GM23338 (cell line): ENCODE results near the gene ADRA1B. TPM values are rescaled to one million over a fixed set of nuclear protein-coding genes. Genes with fewer than 3 reads are reported as not detected.

Source experiments
- ATAC-seq: fragments of 200-7000 bp; cut with Tn5 transposase; 3 replicates; pipeline ENCODE4 v1.9.1; 2020
- DNase-seq: peaks from one replicate; pipeline ENCODE4 v3.0.0-alpha.2; 2015; ENCODE audit warnings: low spot score
- H2AFZ ChIP-seq: fragments of 200-600 bp; sonication (generic); 2 replicates; pipeline ENCODE4 v1.8.0; 2016; ENCODE audit warnings: antibody characterized with exemption, mild to moderate bottlenecking, moderate library complexity
- H3F3A ChIP-seq: fragments of 200-600 bp; sonication (generic); replicated peaks from 2 replicates; pipeline ENCODE4 v1.8.0; 2017; ENCODE audit warnings: antibody characterized with exemption, mixed run types, low read depth
- H3K27ac ChIP-seq: fragments of 200-600 bp; sonication (generic); 2 replicates; pipeline ENCODE4 v1.6.1; 2016; ENCODE audit warnings: low read depth
- H3K27me3 ChIP-seq: fragments of 200-600 bp; sonication (generic); 2 replicates; pipeline ENCODE4 v1.8.0; 2016; ENCODE audit warnings: mild to moderate bottlenecking, mixed run types, moderate library complexity; ENCODE audit not compliant: insufficient read depth
- H3K36me3 ChIP-seq: fragments of 200-600 bp; sonication (generic); 2 replicates; pipeline ENCODE4 v1.8.0; 2016; ENCODE audit warnings: mild to moderate bottlenecking; ENCODE audit not compliant: insufficient read depth
- H3K4me1 ChIP-seq: fragments of 200-600 bp; sonication (generic); 2 replicates; pipeline ENCODE4 v1.8.0; 2016; ENCODE audit warnings: mild to moderate bottlenecking, moderate library complexity; ENCODE audit not compliant: insufficient read depth
- H3K4me2 ChIP-seq: fragments of 200-600 bp; sonication (generic); 2 replicates; pipeline ENCODE4 v1.7.1; 2017; ENCODE audit warnings: mixed run types
- H3K4me3 ChIP-seq: fragments of 200-600 bp; sonication (generic); 2 replicates; pipeline ENCODE4 v1.6.1; 2016; ENCODE audit warnings: mixed run types
- H3K79me2 ChIP-seq: fragments of 200-600 bp; sonication (generic); replicated peaks from 2 replicates; pipeline ENCODE4 v1.8.0; 2017; ENCODE audit warnings: mild to moderate bottlenecking; ENCODE audit not compliant: insufficient read depth
- H3K9me2 ChIP-seq: fragments of 200-600 bp; sonication (generic); 2 replicates; pipeline ENCODE4 v1.8.0; 2017; ENCODE audit not compliant: insufficient read depth
- H4K20me1 ChIP-seq: fragments of 200-600 bp; sonication (generic); replicated peaks from 2 replicates; pipeline ENCODE4 v1.8.0; 2017; ENCODE audit warnings: mild to moderate bottlenecking; ENCODE audit not compliant: insufficient read depth
- H3K27ac Mint-ChIP-seq: 2 replicates; pipeline ENCODE4 v1.8.0; 2020; ENCODE audit warnings: inconsistent platforms, mild to moderate bottlenecking, moderate library complexity, mixed read lengths
- H3K27me3 Mint-ChIP-seq: 3 replicates; pipeline ENCODE4 v1.8.0; 2022; ENCODE audit warnings: low read depth, mild to moderate bottlenecking, moderate library complexity, mixed read lengths, inconsistent platforms; ENCODE audit not compliant: insufficient read depth, poor library complexity
- H3K36me3 Mint-ChIP-seq: 3 replicates; pipeline ENCODE4 v1.8.0; 2021; ENCODE audit warnings: low read depth, mild to moderate bottlenecking, inconsistent platforms, moderate library complexity, mixed read lengths
- H3K4me1 Mint-ChIP-seq: 3 replicates; pipeline ENCODE4 v1.8.0; 2020; ENCODE audit warnings: mild to moderate bottlenecking, inconsistent platforms, mixed read lengths
- H3K4me3 Mint-ChIP-seq: 3 replicates; pipeline ENCODE4 v1.8.0; 2021; ENCODE audit warnings: moderate library complexity, mild to moderate bottlenecking, inconsistent platforms, mixed read lengths
- H3K9me3 Mint-ChIP-seq: 3 replicates; pipeline ENCODE4 v1.8.0; 2020; ENCODE audit warnings: moderate library complexity, mild to moderate bottlenecking, inconsistent platforms, mixed read lengths
- EZH2phosphoT487 ChIP-seq: fragments of 200-600 bp; sonication (generic); IDR thresholded peaks from one replicate; pipeline ENCODE4 v1.8.1; 2018; ENCODE audit warnings: antibody characterized with exemption; ENCODE audit not compliant: unreplicated experiment
- JUNB ChIP-seq: IDR thresholded peaks from one replicate; pipeline ENCODE4 v1.6.1; 2016; ENCODE audit warnings: antibody characterized with exemption; ENCODE audit not compliant: unreplicated experiment
- STAT1 ChIP-seq: IDR thresholded peaks from one replicate; pipeline ENCODE4 v1.6.1; 2016; ENCODE audit warnings: antibody characterized with exemption; ENCODE audit not compliant: unreplicated experiment
- ZNF331 ChIP-seq: fragments of 250-450 bp; sonication (Bioruptor Pico); IDR thresholded peaks from 2 replicates; pipeline ENCODE4 v1.5.0; 2020; ENCODE audit warnings: low read depth, mild to moderate bottlenecking, moderate library complexity
- polyA plus RNA-seq: library from polyadenylated mRNA; unstranded; fragments of >200 nt; fragmentation: Nextera tagmentation; extraction: Ambion mirVana; gene quantifications from 2 replicates; pipeline ENCODE4 v1.2.1, GENCODE V29; 2016
- total RNA-seq: library from RNA; depleted of rRNA; stranded (reverse); fragments of >200 nt; shearing (Covaris generic); gene quantifications from 2 replicates; pipeline ENCODE4 v1.2.3, GENCODE V29; 2014
- TF ChIP-seq, protein P1 (sequence below): IDR thresholded peaks from one replicate; pipeline ENCODE4 v1.6.1; 2018; ENCODE audit warnings: antibody characterized with exemption; ENCODE audit not compliant: unreplicated experiment
- TF ChIP-seq, protein P2 (sequence below): fragments of 250-450 bp; sonication (Bioruptor Pico); IDR thresholded peaks from 2 replicates; pipeline ENCODE4 v1.5.0; 2020; ENCODE audit warnings: mild to moderate bottlenecking, moderate library complexity
- TF ChIP-seq, protein P3 (sequence below), 2 experiments: fragments of 200-600 bp in 1 of 2; sonication (generic) in 1 of 2; conservative IDR thresholded peaks; 2 replicates each; pipeline versions ENCODE4 v1.5.1 to v1.6.1; 2016 to 2017; ENCODE audit warnings: antibody characterized with exemption in 2 of 2, low read depth in 2 of 2, mild to moderate bottlenecking in 2 of 2, moderate library complexity in 1 of 2
- TF ChIP-seq, protein P4 (sequence below): IDR thresholded peaks from 2 replicates; pipeline ENCODE4 v1.6.1; 2016; ENCODE audit warnings: antibody characterized with exemption

ADRA1B gene
- total and polyA plus RNA-seq, 2 experiments from 2014 or later = not detected

DNA sequence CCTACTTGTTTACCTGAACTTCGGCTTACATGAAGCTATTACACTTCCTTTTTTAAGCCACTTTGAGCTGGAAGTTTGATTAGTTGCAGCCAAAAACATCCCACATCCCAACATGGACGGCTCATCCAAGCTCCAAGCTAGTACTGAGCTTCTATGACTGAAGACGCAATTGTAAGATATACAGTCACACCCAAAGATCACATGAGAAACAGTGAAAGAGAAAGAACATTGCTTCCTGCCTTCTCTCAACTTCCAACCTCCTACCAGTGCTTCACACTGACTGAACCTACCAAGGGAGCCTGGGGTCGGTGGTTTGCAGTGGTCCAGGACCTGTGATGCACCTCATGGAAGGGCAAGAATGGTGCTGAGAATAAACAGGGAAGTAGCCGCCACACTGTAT is 27.4 kb upstream of the ADRA1B start (continued):
- TF ChIP-seq, protein P1, sequence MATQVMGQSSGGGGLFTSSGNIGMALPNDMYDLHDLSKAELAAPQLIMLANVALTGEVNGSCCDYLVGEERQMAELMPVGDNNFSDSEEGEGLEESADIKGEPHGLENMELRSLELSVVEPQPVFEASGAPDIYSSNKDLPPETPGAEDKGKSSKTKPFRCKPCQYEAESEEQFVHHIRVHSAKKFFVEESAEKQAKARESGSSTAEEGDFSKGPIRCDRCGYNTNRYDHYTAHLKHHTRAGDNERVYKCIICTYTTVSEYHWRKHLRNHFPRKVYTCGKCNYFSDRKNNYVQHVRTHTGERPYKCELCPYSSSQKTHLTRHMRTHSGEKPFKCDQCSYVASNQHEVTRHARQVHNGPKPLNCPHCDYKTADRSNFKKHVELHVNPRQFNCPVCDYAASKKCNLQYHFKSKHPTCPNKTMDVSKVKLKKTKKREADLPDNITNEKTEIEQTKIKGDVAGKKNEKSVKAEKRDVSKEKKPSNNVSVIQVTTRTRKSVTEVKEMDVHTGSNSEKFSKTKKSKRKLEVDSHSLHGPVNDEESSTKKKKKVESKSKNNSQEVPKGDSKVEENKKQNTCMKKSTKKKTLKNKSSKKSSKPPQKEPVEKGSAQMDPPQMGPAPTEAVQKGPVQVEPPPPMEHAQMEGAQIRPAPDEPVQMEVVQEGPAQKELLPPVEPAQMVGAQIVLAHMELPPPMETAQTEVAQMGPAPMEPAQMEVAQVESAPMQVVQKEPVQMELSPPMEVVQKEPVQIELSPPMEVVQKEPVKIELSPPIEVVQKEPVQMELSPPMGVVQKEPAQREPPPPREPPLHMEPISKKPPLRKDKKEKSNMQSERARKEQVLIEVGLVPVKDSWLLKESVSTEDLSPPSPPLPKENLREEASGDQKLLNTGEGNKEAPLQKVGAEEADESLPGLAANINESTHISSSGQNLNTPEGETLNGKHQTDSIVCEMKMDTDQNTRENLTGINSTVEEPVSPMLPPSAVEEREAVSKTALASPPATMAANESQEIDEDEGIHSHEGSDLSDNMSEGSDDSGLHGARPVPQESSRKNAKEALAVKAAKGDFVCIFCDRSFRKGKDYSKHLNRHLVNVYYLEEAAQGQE = no peak
- TF ChIP-seq, protein P2, sequence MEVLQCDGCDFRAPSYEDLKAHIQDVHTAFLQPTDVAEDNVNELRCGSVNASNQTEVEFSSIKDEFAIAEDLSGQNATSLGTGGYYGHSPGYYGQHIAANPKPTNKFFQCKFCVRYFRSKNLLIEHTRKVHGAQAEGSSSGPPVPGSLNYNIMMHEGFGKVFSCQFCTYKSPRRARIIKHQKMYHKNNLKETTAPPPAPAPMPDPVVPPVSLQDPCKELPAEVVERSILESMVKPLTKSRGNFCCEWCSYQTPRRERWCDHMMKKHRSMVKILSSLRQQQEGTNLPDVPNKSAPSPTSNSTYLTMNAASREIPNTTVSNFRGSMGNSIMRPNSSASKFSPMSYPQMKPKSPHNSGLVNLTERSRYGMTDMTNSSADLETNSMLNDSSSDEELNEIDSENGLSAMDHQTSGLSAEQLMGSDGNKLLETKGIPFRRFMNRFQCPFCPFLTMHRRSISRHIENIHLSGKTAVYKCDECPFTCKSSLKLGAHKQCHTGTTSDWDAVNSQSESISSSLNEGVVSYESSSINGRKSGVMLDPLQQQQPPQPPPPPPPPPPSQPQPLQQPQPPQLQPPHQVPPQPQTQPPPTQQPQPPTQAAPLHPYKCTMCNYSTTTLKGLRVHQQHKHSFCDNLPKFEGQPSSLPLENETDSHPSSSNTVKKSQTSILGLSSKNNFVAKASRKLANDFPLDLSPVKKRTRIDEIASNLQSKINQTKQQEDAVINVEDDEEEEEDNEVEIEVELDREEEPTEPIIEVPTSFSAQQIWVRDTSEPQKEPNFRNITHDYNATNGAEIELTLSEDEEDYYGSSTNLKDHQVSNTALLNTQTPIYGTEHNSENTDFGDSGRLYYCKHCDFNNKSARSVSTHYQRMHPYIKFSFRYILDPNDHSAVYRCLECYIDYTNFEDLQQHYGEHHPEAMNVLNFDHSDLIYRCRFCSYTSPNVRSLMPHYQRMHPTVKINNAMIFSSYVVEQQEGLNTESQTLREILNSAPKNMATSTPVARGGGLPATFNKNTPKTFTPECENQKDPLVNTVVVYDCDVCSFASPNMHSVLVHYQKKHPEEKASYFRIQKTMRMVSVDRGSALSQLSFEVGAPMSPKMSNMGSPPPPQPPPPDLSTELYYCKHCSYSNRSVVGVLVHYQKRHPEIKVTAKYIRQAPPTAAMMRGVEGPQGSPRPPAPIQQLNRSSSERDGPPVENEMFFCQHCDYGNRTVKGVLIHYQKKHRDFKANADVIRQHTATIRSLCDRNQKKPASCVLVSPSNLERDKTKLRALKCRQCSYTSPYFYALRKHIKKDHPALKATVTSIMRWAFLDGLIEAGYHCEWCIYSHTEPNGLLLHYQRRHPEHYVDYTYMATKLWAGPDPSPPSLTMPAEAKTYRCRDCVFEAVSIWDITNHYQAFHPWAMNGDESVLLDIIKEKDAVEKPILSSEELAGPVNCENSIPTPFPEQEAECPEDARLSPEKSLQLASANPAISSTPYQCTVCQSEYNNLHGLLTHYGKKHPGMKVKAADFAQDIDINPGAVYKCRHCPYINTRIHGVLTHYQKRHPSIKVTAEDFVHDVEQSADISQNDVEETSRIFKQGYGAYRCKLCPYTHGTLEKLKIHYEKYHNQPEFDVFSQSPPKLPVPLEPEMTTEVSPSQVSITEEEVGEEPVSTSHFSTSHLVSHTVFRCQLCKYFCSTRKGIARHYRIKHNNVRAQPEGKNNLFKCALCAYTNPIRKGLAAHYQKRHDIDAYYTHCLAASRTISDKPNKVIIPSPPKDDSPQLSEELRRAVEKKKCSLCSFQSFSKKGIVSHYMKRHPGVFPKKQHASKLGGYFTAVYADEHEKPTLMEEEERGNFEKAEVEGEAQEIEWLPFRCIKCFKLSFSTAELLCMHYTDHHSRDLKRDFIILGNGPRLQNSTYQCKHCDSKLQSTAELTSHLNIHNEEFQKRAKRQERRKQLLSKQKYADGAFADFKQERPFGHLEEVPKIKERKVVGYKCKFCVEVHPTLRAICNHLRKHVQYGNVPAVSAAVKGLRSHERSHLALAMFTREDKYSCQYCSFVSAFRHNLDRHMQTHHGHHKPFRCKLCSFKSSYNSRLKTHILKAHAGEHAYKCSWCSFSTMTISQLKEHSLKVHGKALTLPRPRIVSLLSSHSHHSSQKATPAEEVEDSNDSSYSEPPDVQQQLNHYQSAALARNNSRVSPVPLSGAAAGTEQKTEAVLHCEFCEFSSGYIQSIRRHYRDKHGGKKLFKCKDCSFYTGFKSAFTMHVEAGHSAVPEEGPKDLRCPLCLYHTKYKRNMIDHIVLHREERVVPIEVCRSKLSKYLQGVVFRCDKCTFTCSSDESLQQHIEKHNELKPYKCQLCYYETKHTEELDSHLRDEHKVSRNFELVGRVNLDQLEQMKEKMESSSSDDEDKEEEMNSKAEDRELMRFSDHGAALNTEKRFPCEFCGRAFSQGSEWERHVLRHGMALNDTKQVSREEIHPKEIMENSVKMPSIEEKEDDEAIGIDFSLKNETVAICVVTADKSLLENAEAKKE = no peak
- no peak for TF ChIP-seq EZH2phosphoT487

DNA sequence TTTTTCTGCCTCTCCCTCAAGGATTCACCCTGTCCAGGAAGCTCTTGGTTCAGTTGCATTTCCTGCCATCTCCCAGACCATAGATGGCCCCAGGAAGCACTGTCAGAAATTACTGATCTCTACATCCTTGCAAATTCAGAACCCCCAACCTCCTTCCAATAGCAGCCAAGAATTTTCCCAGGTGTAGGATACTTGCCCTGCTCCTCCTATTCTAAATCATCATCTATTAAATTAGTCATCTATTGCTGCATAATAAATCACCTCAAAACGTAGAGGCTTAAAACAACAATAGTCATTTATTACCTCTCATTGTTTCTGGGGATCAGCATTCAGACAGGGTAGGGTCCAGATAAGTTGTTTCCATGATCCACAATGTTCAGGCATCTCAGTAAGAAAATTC is 26.1 kb upstream of the ADRA1B start:
- Histone ChIP-seq H3K27ac (no peak overlapping the region), H2AFZ (no peak overlapping the region), H4K20me1 (no peaks in the 10 kb centered on the region), H3K4me2 (no peak overlapping the region), H3K27me3 (no peaks in the 10 kb centered on the region), H3K36me3 (no peaks in the 10 kb centered on the region), H3K9me2 (peaks cover 15% of the 10 kb centered on the region), H3K79me2 (no peaks in the 10 kb centered on the region), H3K4me1 (no peaks in the 10 kb centered on the region), H3K4me3 (no peak overlapping the region), H3F3A (no peaks in the 10 kb centered on the region)
- Mint-ChIP-seq H3K27ac (no peak overlapping the region), H3K27me3 (peaks cover 2% of the 10 kb centered on the region), H3K9me3 (no peaks in the 10 kb centered on the region), H3K36me3 (no peaks in the 10 kb centered on the region), H3K4me1 (peaks cover 8% of the 10 kb centered on the region; the same call in 2 of the 3 replicates), H3K4me3 (no peak overlapping the region)
- no peak for ATAC-seq
- DNase-seq = no peak
- TF ChIP-seq, protein P3, sequence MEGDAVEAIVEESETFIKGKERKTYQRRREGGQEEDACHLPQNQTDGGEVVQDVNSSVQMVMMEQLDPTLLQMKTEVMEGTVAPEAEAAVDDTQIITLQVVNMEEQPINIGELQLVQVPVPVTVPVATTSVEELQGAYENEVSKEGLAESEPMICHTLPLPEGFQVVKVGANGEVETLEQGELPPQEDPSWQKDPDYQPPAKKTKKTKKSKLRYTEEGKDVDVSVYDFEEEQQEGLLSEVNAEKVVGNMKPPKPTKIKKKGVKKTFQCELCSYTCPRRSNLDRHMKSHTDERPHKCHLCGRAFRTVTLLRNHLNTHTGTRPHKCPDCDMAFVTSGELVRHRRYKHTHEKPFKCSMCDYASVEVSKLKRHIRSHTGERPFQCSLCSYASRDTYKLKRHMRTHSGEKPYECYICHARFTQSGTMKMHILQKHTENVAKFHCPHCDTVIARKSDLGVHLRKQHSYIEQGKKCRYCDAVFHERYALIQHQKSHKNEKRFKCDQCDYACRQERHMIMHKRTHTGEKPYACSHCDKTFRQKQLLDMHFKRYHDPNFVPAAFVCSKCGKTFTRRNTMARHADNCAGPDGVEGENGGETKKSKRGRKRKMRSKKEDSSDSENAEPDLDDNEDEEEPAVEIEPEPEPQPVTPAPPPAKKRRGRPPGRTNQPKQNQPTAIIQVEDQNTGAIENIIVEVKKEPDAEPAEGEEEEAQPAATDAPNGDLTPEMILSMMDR (conservative IDR thresholded peaks at IDR 0.05; ENCODE audit: low read depth in 2 of 2) = no peak
- TF ChIP-seq, protein P4, sequence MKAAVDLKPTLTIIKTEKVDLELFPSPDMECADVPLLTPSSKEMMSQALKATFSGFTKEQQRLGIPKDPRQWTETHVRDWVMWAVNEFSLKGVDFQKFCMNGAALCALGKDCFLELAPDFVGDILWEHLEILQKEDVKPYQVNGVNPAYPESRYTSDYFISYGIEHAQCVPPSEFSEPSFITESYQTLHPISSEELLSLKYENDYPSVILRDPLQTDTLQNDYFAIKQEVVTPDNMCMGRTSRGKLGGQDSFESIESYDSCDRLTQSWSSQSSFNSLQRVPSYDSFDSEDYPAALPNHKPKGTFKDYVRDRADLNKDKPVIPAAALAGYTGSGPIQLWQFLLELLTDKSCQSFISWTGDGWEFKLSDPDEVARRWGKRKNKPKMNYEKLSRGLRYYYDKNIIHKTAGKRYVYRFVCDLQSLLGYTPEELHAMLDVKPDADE = no peak
- TF ChIP-seq EZH2phosphoT487 = no peak
- TF ChIP-seq STAT1 = no peak
- no peak for TF ChIP-seq ZNF331 (CRISPR knock-in tag)
- TF ChIP-seq, protein P1 = no peak
- no peak for TF ChIP-seq JUNB
